ENCODE measurements around the gene NPAS3.

The NPAS3 gene

GRCh38 chr14:33584697-33585096, 646.0 kb downstream of the NPAS3 start:
- no peak for TF ChIP-seq REST (IDR thresholded peaks at IDR 0.05; ENCODE audit: insufficient read depth in 1 of 2, low read depth in 2 of 2, low read length in 2 of 2)
- no peak for TF ChIP-seq TAF1 (IDR thresholded peaks at IDR 0.05; ENCODE audit: borderline replicate concordance, insufficient read depth, low read length)
- no peak for TF ChIP-seq POLR2AphosphoS5 (IDR thresholded peaks at IDR 0.05; ENCODE audit: low read depth, low read length)
- TF ChIP-seq SIN3A (IDR thresholded peaks at IDR 0.05; ENCODE audit: borderline replicate concordance, insufficient read depth, low read length), result no peak
- TF ChIP-seq FOXP2 (optimal IDR thresholded peaks at IDR 0.05; ENCODE audit: borderline replicate concordance, extremely low read depth, extremely low read length, insufficient read depth), result no peak

DNA sequence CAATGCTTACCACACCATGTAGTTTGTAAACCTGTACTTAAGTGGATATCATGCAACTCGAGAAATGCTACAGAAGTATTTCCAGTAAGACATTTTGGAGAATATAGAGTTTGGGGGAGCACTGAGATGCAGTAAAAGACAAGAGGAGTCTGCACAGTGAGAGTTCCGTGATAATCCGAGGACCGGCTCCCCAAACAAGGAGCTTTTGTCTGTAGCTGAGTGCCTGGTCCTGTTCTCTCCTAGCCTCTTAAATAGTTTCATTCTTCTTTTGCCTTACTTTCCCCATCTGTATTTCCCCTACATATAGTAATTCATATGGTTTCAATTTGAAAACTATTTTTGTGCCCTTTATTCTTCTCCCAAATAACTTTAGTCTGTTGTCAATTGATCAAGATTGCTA, 648.1 kb downstream of the NPAS3 start:
- no peak for TF ChIP-seq SIN3A (IDR thresholded peaks at IDR 0.05; ENCODE audit: borderline replicate concordance, insufficient read depth, low read length)
- no peak for TF ChIP-seq REST (IDR thresholded peaks at IDR 0.05; ENCODE audit: insufficient read depth in 1 of 2, low read depth in 2 of 2, low read length in 2 of 2)
- TF ChIP-seq FOXP2 (optimal IDR thresholded peaks at IDR 0.05; ENCODE audit: borderline replicate concordance, extremely low read depth, extremely low read length, insufficient read depth), result no peak
- no peak for TF ChIP-seq TAF1 (IDR thresholded peaks at IDR 0.05; ENCODE audit: borderline replicate concordance, insufficient read depth, low read length)
- TF ChIP-seq POLR2AphosphoS5 (IDR thresholded peaks at IDR 0.05; ENCODE audit: low read depth, low read length), result no peak

- TF ChIP-seq TAF1 (IDR thresholded peaks at IDR 0.05; ENCODE audit: borderline replicate concordance, insufficient read depth, low read length) (no peak), FOXP2 (optimal IDR thresholded peaks at IDR 0.05; ENCODE audit: borderline replicate concordance, extremely low read depth, extremely low read length, insufficient read depth) (no peak), POLR2AphosphoS5 (IDR thresholded peaks at IDR 0.05; ENCODE audit: low read depth, low read length) (no peak), SIN3A (IDR thresholded peaks at IDR 0.05; ENCODE audit: borderline replicate concordance, insufficient read depth, low read length) (no peak), REST (IDR thresholded peaks at IDR 0.05; ENCODE audit: insufficient read depth in 1 of 2, low read depth in 2 of 2, low read length in 2 of 2) (no peak)
Observed at GRCh38 chr14:33587791-33588190, 649.1 kb downstream of the NPAS3 start.

DNA sequence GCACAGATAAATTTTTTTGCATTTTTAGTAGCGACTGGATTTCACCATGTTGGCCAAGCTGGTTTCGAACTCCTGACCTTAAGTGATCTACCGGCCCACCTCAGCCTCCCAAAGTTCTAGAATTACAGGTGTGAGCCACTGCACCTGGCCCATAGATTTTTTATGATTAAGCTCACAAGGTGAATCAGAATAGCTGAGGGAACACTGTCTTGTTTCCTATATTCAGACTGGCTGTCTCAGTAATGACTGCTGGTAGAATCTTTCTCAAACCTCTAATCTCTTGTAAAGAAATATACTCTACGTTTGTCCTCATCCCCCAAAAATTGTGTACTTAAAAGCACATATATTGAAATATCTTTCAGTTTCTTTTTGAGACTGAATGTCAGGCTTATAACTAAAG, 650.1 kb downstream of the NPAS3 start:
- TF ChIP-seq POLR2AphosphoS5 (IDR thresholded peaks at IDR 0.05; ENCODE audit: low read depth, low read length), result no peak
- TF ChIP-seq TAF1 (IDR thresholded peaks at IDR 0.05; ENCODE audit: borderline replicate concordance, insufficient read depth, low read length), result no peak
- no peak for TF ChIP-seq FOXP2 (optimal IDR thresholded peaks at IDR 0.05; ENCODE audit: borderline replicate concordance, extremely low read depth, extremely low read length, insufficient read depth)
- no peak for TF ChIP-seq REST (IDR thresholded peaks at IDR 0.05; ENCODE audit: insufficient read depth in 1 of 2, low read depth in 2 of 2, low read length in 2 of 2)
- no peak for TF ChIP-seq SIN3A (IDR thresholded peaks at IDR 0.05; ENCODE audit: borderline replicate concordance, insufficient read depth, low read length)

DNA sequence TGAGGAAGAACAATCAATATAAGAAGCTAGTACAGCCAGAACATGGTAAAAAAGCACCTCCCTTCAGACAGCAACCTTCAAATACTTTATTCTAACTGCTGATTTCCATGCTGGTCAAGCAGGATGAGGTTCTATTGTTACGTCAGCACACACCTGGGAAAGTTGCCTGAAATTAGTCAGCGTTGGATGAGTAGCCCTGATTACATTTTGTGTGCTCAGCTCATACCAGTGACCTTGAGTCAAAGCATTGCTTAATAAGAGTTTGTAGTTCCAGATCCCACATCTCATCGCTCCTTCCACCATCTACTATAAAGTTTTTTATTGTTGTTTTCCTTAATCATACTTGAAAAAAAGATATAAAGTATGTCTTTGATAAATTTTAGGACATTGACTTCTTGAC, 650.7 kb downstream of the NPAS3 start:
- TF ChIP-seq POLR2AphosphoS5 (IDR thresholded peaks at IDR 0.05; ENCODE audit: low read depth, low read length) (no peak), TAF1 (IDR thresholded peaks at IDR 0.05; ENCODE audit: borderline replicate concordance, insufficient read depth, low read length) (no peak), SIN3A (IDR thresholded peaks at IDR 0.05; ENCODE audit: borderline replicate concordance, insufficient read depth, low read length) (no peak), FOXP2 (optimal IDR thresholded peaks at IDR 0.05; ENCODE audit: borderline replicate concordance, extremely low read depth, extremely low read length, insufficient read depth) (no peak), REST (IDR thresholded peaks at IDR 0.05; ENCODE audit: insufficient read depth in 1 of 2, low read depth in 2 of 2, low read length in 2 of 2) (no peak)

All from PFSK-1 (cell line).